Measurements from ENCODE around the gene TOMM34. TPM values are rescaled to one million over a fixed set of nuclear protein-coding genes. Genes with fewer than 3 reads are reported as not detected.

The TOMM34 gene
- total and polyA plus RNA-seq, 2 of the 13 experiments (the other 11 are each of a cell fraction or from before 2014, with no cell fraction given), result 36.2 to 52.0 TPM

- TF ChIP-seq ZFP41 (CRISPR knock-in tag; IDR thresholded peaks at IDR 0.05; ENCODE audit: borderline replicate concordance) (no peak; the same call in 1 of the 2 replicates), PAXIP1 (CRISPR knock-in tag; conservative IDR thresholded peaks at IDR 0.05) (peak; percentile 80), ZNF710 (CRISPR knock-in tag; IDR thresholded peaks at IDR 0.05; ENCODE audit: borderline replicate concordance) (no peak; the same call in none of the 2 replicates), NFIC (IDR thresholded peaks at IDR 0.05; ENCODE audit: low read length) (no peak), ZBTB3 (CRISPR knock-in tag; IDR thresholded peaks at IDR 0.05; ENCODE audit: borderline replicate concordance, low read depth) (no peak; the same call in 1 of the 2 replicates), ZNF326 (CRISPR knock-in tag; IDR thresholded peaks at IDR 0.05; ENCODE audit: borderline replicate concordance) (no peak; the same call in 1 of the 2 replicates), KLF11 (CRISPR knock-in tag; IDR thresholded peaks at IDR 0.05) (peak; percentile 92; the same call in 1 of the 2 replicates), SMYD3 (CRISPR knock-in tag; IDR thresholded peaks at IDR 0.05) (peak; percentile 86), AHR (CRISPR knock-in tag; IDR thresholded peaks at IDR 0.05) (peak; percentile 91), HNF4G (IDR thresholded peaks at IDR 0.05; ENCODE audit: borderline replicate concordance, low read depth, low read length) (peak; percentile 25), HNF4G (CRISPR knock-in tag; IDR thresholded peaks at IDR 0.05; ENCODE audit: borderline replicate concordance, low read depth) (peak; percentile 65; the same call in 1 of the 2 replicates), ZNF557 (CRISPR knock-in tag; IDR thresholded peaks at IDR 0.05) (peak; percentile 90; the same call in 1 of the 2 replicates), RFXAP (CRISPR knock-in tag; IDR thresholded peaks at IDR 0.05; ENCODE audit: borderline replicate concordance) (peak; percentile 90), ARID4A (CRISPR knock-in tag; IDR thresholded peaks at IDR 0.05; ENCODE audit: borderline replicate concordance) (peak; percentile 99), KLF9 (CRISPR knock-in tag; IDR thresholded peaks at IDR 0.05; ENCODE audit: low read depth) (peak; percentile 97), BORCS8-MEF2B (CRISPR knock-in tag; IDR thresholded peaks at IDR 0.05) (peak; percentile 97), ZNF629 (CRISPR knock-in tag; conservative IDR thresholded peaks at IDR 0.05) (0 out of 2 replicates have a peak, but pooled peaks have one; percentile 62), ZKSCAN5 (CRISPR knock-in tag; IDR thresholded peaks at IDR 0.05) (no peak), ZNF598 (CRISPR knock-in tag; IDR thresholded peaks at IDR 0.05; ENCODE audit: borderline replicate concordance) (peak; percentile 99)
Measured at GRCh38 chr20:44966030-44966961, 6.1 kb upstream of the TOMM34 start, which contains the start of gene STK4 (continued).
